Subcutaneous abdominal adipose tissue (tissue), 5 donors: ENCODE results near the gene RAB15.

Experiments used
- H3K27ac ChIP-seq: one replicate; pipeline ENCODE4 v1.7.0; 2013; ENCODE audit warnings: low read depth, mild to moderate bottlenecking, inconsistent platforms, low read length, moderate library complexity
- H3K27me3 ChIP-seq, 5 donors: one replicate each; pipeline ENCODE4 v1.7.0; 2013; ENCODE audit warnings: low read length in 5 of 5, inconsistent platforms in 1 of 5; ENCODE audit not compliant: control insufficient read depth in 5 of 5, insufficient read depth in 4 of 5
- H3K36me3 ChIP-seq, 5 donors: one replicate each; pipeline ENCODE4 v1.7.0; 2013; ENCODE audit warnings: low read length in 5 of 5; ENCODE audit not compliant: control insufficient read depth in 5 of 5, insufficient read depth in 5 of 5
- H3K4me1 ChIP-seq, 5 donors: one replicate each; pipeline ENCODE4 v1.7.0; 2013; ENCODE audit warnings: low read length in 5 of 5, mild to moderate bottlenecking in 3 of 5, moderate library complexity in 1 of 5; ENCODE audit not compliant: control insufficient read depth in 5 of 5, insufficient read depth in 5 of 5
- H3K4me3 ChIP-seq, 5 donors: one replicate each; pipeline ENCODE4 v1.7.0; 2013; ENCODE audit warnings: low read length in 5 of 5, low read depth in 1 of 5
- H3K9ac ChIP-seq, 5 donors: one replicate each; pipeline ENCODE4 v1.7.0; 2013; ENCODE audit warnings: low read length in 5 of 5, mild to moderate bottlenecking in 4 of 5, moderate library complexity in 3 of 5
- H3K9me3 ChIP-seq, 5 donors: one replicate each; pipeline ENCODE4 v1.7.0; 2013; ENCODE audit warnings: low read length in 5 of 5; ENCODE audit not compliant: control insufficient read depth in 5 of 5
- donor health status: healthy.
- donor health status: healthy.
- donor health status: healthy.
- donor health status: healthy.
- donor health status: healthy.

RAB15 gene

DNA sequence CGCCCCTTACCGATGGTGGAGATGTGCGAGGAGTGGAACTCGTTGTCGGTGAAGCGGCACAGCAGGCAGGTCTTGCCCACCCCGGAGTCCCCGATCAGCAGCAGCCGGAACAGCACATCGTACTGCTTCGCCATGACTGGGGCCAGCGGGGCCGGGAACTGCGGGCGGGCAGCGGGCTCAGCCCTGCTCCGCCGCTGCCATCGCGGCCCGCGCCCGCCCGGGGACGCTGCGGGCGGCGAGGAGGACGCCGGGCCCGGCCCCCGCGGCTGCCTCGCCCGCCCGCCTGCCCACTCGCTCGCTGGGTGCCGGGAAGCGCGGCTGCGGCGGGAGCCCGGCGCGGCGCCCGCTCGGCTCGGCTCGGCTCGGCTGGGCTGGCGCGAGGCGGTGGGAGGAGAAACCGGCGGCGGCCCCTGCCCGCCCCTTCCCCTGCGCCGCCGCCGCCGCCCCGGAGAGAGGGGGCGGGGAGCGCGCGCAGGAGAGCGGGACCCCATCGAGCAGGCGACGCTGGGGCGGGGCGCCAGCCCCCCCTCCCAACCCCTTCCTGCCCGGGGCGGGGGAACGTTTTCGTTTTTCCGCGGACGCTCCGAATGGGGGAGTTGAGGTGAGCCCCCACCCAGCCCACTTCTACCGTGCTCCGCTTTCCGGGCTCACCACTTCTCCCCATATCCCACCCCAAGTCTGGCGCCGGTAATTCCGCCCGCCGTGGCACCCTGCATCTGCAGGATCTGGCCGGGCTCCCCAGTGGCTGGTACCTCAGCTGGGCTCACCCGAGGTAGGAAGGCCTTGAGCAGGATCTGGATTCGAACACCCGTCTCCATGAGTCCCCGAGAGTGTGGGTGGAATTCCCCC is at the start of gene RAB15:
TSS of gene RAB15 (minus strand) at position 394 of the 849 bp plus-strand sequence. CDS start at position 134, 260 bp downstream.
- Histone ChIP-seq H3K4me3 (peak within 1 kb of the TSS in 4 of 5 donors; percentile 65 to 71 (median 66)), H3K36me3 (no peaks in the 10 kb centered on the region), H3K27me3 (peaks cover 0 to 6% (median 5%) of the 10 kb centered on the region in 5 donors), H3K4me1 (peaks cover 0 to 15% (median 12%) of the 10 kb centered on the region in 5 donors), H3K27ac (no peak within 1 kb of the TSS), H3K9me3 (no peaks in the 10 kb centered on the region), H3K9ac (peak within 1 kb of the TSS in 3 of 5 donors; percentile 61 to 83 (median 72))

DNA sequence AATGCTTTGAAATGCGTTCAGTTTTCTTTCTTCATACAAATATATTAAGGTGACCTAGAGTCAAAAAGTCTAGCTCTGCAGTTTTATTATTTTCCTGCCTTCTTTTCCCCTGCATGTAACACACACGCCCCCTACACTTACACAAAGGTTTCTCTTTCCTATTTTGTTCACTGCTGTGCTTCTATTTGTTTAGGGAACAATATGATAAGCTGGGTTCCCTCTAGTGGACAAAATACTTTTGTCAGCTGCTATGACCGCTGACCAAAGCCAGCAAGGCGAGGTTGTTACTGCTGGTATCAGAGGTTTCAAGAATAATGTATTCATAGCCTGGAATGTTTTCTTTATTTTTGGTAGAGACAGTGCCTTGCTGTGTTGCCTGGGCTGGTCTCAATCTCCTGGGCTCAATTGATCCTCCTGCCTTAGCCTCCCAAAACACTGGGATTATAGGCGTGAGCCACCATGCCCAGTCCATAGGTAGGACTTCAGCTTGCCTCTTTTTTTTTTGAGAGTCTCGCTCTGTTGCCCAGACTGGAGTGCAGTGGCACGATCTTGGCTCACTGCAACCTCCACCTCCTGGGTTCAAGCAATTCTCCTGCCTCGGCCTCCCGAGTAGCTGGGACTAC is 47.9 kb upstream of the RAB15 start:
- Histone ChIP-seq H3K36me3 (peaks cover 0 to 16% (median 13%) of the 10 kb centered on the region in 5 donors), H3K27ac (no peak overlapping the region), H3K4me3 (no peak overlapping the region), H3K4me1 (peaks cover 0 to 3% (median 0%) of the 10 kb centered on the region in 5 donors), H3K27me3 (no peaks in the 10 kb centered on the region), H3K9ac (no peak overlapping the region), H3K9me3 (no peaks in the 10 kb centered on the region)

DNA sequence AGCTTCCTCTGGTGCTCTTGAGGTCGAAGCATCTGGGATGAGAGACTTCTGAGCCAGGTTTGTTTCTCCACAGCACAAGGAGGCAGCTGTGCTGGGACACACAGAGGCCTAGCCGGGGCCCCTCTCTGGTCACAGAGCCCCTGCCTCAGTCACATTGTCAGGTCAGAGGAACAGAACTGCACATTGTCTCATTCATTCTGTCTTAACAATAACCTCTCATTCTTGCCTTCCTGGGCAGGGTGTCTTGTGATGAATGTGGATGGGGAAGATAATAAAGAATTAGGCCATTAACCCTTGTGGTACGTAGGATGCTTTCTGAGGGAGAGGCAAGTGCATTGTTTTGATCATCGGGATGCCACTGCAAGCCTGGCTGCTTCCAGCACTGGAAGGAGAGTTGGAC is 44.3 kb upstream of the RAB15 start:
- H3K27ac ChIP-seq = no peak overlapping the region
- no peak overlapping the region for H3K4me3 ChIP-seq
- no peak overlapping the region for H3K9ac ChIP-seq
- H3K36me3 ChIP-seq = peaks cover 8 to 40% (median 35%) of the 10 kb centered on the region in 5 donors
- H3K27me3 ChIP-seq = no peaks in the 10 kb centered on the region
- peaks cover 0 to 3% (median 0%) of the 10 kb centered on the region in 5 donors for H3K4me1 ChIP-seq
- H3K9me3 ChIP-seq = no peaks in the 10 kb centered on the region

DNA sequence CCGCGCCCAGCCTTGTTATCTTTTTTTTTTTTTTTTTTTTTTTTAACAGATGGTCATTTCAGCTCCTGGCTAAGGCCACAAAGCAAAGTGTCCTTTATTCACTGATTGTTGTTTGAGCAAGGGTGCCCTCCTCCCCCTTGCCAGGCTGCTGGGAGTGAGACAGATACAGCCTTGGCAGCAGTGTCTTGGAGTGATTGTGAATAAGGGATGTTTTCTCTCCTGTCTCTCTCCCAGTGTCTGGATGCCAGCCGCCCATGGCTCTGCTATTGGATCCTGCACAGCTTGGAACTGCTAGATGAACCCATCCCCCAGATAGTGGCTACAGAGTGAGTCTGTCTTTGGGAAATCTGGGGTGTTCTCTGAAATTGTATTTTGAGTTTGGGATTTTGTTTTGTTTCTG is 43.3 kb upstream of the RAB15 start:
- Histone ChIP-seq H3K4me3 (no peak overlapping the region), H3K27me3 (no peaks in the 10 kb centered on the region), H3K36me3 (peaks cover 8 to 43% (median 37%) of the 10 kb centered on the region in 5 donors), H3K9ac (no peak overlapping the region), H3K4me1 (peaks cover 0 to 3% (median 0%) of the 10 kb centered on the region in 5 donors), H3K9me3 (no peaks in the 10 kb centered on the region), H3K27ac (no peak overlapping the region)

- no peaks in the 10 kb centered on the region for H3K9me3 ChIP-seq
- H3K4me1 ChIP-seq = no peaks in the 10 kb centered on the region
- no peaks in the 10 kb centered on the region for H3K27me3 ChIP-seq
- H3K36me3 ChIP-seq = peaks cover 11 to 60% (median 44%) of the 10 kb centered on the region in 5 donors
- no peak overlapping the region for H3K4me3 ChIP-seq
- no peak overlapping the region for H3K27ac ChIP-seq
- no peak overlapping the region for H3K9ac ChIP-seq
These were observed 40.2 kb upstream of the RAB15 start for GRCh38 chr14:65012353-65012752.

- Histone ChIP-seq H3K9me3 (no peaks in the 10 kb centered on the region), H3K27me3 (no peaks in the 10 kb centered on the region), H3K9ac (no peak overlapping the region), H3K27ac (no peak overlapping the region), H3K36me3 (peaks cover 11 to 58% (median 42%) of the 10 kb centered on the region in 5 donors), H3K4me1 (no peaks in the 10 kb centered on the region), H3K4me3 (no peak overlapping the region)
These were observed 39.4 kb upstream of the RAB15 start for GRCh38 chr14:65011538-65011937.

DNA sequence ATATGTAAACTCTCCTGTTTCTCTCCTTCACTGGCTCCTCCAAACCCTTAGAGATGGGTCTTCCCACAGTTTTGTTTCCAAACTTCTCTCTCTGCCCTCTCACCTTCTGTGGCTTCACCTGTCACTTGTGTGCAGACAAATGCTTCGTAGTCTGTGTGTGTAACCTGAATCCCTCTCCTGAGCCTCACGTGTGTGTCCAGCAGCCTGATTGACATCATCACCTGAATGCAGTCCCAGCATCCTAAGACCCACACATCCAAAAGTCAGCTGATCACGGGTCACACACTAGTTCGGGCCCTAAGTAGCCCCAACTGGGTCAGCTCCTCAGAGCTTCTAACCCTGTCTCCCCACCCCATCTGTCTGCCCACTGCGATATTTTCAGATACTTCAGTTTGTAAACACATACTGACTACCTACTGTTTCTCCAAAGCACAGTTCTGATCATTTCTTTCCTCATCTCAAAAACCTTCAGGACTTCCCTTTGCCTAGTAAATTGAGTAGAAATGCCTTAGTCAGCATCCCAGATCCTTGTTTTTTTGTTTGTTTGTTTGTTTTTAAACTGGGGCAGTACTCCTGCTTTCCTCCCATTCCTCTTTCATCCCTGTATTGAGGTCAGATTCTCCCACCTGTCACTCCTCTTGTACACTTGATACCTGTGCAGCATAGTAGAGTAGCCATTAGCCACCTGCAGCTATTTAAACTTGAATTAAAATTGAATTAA is 38.2 kb upstream of the RAB15 start:
- H3K9ac ChIP-seq = no peak overlapping the region
- peaks cover 16 to 49% (median 31%) of the 10 kb centered on the region in 5 donors for H3K36me3 ChIP-seq
- H3K27me3 ChIP-seq = no peaks in the 10 kb centered on the region
- H3K9me3 ChIP-seq = no peaks in the 10 kb centered on the region
- no peaks in the 10 kb centered on the region for H3K4me1 ChIP-seq
- H3K27ac ChIP-seq = no peak overlapping the region
- no peak overlapping the region for H3K4me3 ChIP-seq

- peaks cover 0 to 7% (median 5%) of the 10 kb centered on the region in 5 donors for H3K4me1 ChIP-seq
- H3K27ac ChIP-seq = no peak overlapping the region
- H3K4me3 ChIP-seq = no peak overlapping the region
- H3K9ac ChIP-seq = no peak overlapping the region
- no peaks in the 10 kb centered on the region for H3K27me3 ChIP-seq
- no peaks in the 10 kb centered on the region for H3K9me3 ChIP-seq
- peaks cover 11 to 30% (median 18%) of the 10 kb centered on the region in 5 donors for H3K36me3 ChIP-seq
These were observed 35.1 kb upstream of the RAB15 start for GRCh38 chr14:65007202-65007601.

DNA sequence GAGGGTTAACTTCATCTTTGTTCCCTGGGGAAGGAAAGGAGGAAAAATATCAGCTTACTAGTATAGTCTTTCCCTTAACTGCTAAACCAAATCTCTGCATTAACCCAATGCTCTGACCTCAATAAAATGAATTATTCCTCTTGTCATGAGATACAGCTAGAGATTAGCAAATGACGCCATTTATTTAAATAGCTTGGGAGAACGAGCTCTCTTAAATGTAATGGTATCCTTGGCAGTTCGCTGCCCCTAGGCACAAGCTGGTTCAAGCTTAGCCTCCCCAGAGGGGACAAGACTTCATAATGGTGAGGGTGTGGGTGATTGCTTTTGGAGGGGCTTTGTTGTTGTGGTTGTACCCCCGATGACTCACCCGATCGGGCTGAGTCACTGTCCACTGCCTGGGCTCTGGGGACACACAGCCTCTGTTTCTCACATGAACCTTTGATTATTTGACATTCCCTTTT is 34.2 kb upstream of the RAB15 start:
- no peaks in the 10 kb centered on the region for H3K27me3 ChIP-seq
- H3K27ac ChIP-seq = no peak overlapping the region
- H3K4me1 ChIP-seq = peaks cover 0 to 7% (median 5%) of the 10 kb centered on the region in 5 donors
- H3K36me3 ChIP-seq = peaks cover 8 to 23% (median 11%) of the 10 kb centered on the region in 5 donors
- no peak overlapping the region for H3K4me3 ChIP-seq
- no peak overlapping the region for H3K9ac ChIP-seq
- no peaks in the 10 kb centered on the region for H3K9me3 ChIP-seq
